OCI-LY1 (cell line): ENCODE results near the gene ZNF473.

Experiments
- H2AFZ ChIP-seq: fragments of 200-600 bp; sonication (generic), shearing (Covaris generic); 2 replicates; pipeline ENCODE4 v1.6.0; 2014; ENCODE audit warnings: antibody characterized with exemption, mild to moderate bottlenecking, low read length
- H3F3A ChIP-seq: fragments of 200-600 bp; sonication (generic), shearing (Covaris generic); 2 replicates; pipeline ENCODE4 v1.6.0; 2014; ENCODE audit warnings: mild to moderate bottlenecking, antibody characterized with exemption, low read length, moderate library complexity; ENCODE audit not compliant: insufficient read depth
- H3K27ac ChIP-seq: fragments of 200-600 bp; sonication (generic); 2 replicates; pipeline ENCODE4 v1.5.1; 2014; ENCODE audit warnings: low read length, mixed run types, mild to moderate bottlenecking, low read depth; ENCODE audit not compliant: poor library complexity, severe bottlenecking
- H3K27me3 ChIP-seq: fragments of 200-600 bp; sonication (generic); 2 replicates; pipeline ENCODE4 v1.6.0; 2014; ENCODE audit warnings: antibody characterized with exemption, mild to moderate bottlenecking, low read length, moderate library complexity; ENCODE audit not compliant: insufficient read depth
- H3K36me3 ChIP-seq: fragments of 200-600 bp; sonication (generic); 2 replicates; pipeline ENCODE4 v1.6.1; 2014; ENCODE audit warnings: mild to moderate bottlenecking, antibody characterized with exemption, low read length, moderate library complexity, mixed read lengths; ENCODE audit not compliant: insufficient read depth
- H3K4me1 ChIP-seq: fragments of 200-600 bp; sonication (generic); 2 replicates; pipeline ENCODE4 v1.5.1; 2014; ENCODE audit warnings: mild to moderate bottlenecking, low read length, moderate library complexity; ENCODE audit not compliant: insufficient read depth, severe bottlenecking
- H3K4me2 ChIP-seq: fragments of 200-600 bp; sonication (generic), shearing (Covaris generic); 2 replicates; pipeline ENCODE4 v1.6.1; 2014; ENCODE audit warnings: low read length
- H3K4me3 ChIP-seq: fragments of 200-600 bp; sonication (generic); 2 replicates; pipeline ENCODE4 v1.5.1; 2014; ENCODE audit warnings: low read length, low read depth, mild to moderate bottlenecking, mixed read lengths; ENCODE audit not compliant: poor library complexity, severe bottlenecking
- H3K79me2 ChIP-seq: fragments of 200-600 bp; shearing (Covaris generic); 2 replicates; pipeline ENCODE4 v1.6.1; 2016; ENCODE audit warnings: mixed run types, low read length, mixed read lengths; ENCODE audit not compliant: insufficient read depth
- H3K9ac ChIP-seq: fragments of 200-600 bp; sonication (generic), shearing (Covaris generic); 2 replicates; pipeline ENCODE4 v1.6.1; 2014; ENCODE audit warnings: mild to moderate bottlenecking, low read length, mixed read lengths
- H3K9me2 ChIP-seq: fragments of 200-600 bp; sonication (generic), shearing (Covaris generic); 2 replicates; pipeline ENCODE4 v1.6.1; 2014; ENCODE audit warnings: low read depth, mild to moderate bottlenecking, low read length, mixed read lengths
- H3K9me3 ChIP-seq: fragments of 200-600 bp; shearing (Covaris generic); 2 replicates; pipeline ENCODE4 v1.6.1; 2014; ENCODE audit warnings: low read length, mixed read lengths
- H4K20me1 ChIP-seq: fragments of 200-600 bp; sonication (generic), shearing (Covaris generic); 2 replicates; pipeline ENCODE4 v1.6.0; 2016; ENCODE audit warnings: mild to moderate bottlenecking, low read length; ENCODE audit not compliant: insufficient read depth
- EZH2 ChIP-seq: fragments of 200-600 bp; sonication (generic), shearing (Covaris generic); IDR thresholded peaks from 2 replicates; pipeline ENCODE4 v1.8.0; 2017; ENCODE audit warnings: borderline replicate concordance, mixed run types, mild to moderate bottlenecking, antibody characterized with exemption, low read length, moderate library complexity, mixed read lengths
- TF ChIP-seq, protein P1 (sequence below): fragments of 200-600 bp; sonication (generic), shearing (Covaris generic); IDR thresholded peaks from 2 replicates; pipeline ENCODE4 v1.5.1; 2017; ENCODE audit warnings: mild to moderate bottlenecking, antibody characterized with exemption, low read length, moderate library complexity, mixed read lengths

ZNF473 gene

DNA sequence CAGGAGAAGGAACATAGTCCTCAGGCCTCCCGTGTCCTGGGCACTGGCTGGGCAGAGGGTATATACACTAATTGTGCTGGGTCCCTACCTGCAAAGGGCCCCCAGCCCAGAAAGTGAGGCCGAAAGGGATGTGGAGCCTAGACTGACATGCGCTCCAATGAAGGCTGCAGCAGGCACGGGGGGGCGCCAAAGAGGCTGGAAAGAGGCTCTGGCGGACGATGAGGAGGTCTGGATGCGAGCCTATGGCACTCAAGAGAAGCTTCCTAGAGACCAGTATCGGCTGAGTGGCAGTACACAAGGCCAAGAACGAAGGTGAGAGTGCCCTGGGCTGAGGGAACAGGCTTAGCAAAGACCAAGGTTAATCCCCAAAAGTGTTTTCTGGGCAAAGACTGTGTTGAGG, 17.3 kb upstream of the ZNF473 start:
- no peaks in the 10 kb centered on the region for H3K79me2 ChIP-seq
- TF ChIP-seq, protein P1, sequence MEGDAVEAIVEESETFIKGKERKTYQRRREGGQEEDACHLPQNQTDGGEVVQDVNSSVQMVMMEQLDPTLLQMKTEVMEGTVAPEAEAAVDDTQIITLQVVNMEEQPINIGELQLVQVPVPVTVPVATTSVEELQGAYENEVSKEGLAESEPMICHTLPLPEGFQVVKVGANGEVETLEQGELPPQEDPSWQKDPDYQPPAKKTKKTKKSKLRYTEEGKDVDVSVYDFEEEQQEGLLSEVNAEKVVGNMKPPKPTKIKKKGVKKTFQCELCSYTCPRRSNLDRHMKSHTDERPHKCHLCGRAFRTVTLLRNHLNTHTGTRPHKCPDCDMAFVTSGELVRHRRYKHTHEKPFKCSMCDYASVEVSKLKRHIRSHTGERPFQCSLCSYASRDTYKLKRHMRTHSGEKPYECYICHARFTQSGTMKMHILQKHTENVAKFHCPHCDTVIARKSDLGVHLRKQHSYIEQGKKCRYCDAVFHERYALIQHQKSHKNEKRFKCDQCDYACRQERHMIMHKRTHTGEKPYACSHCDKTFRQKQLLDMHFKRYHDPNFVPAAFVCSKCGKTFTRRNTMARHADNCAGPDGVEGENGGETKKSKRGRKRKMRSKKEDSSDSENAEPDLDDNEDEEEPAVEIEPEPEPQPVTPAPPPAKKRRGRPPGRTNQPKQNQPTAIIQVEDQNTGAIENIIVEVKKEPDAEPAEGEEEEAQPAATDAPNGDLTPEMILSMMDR: peak; percentile 73
- TF ChIP-seq EZH2: no peak
- H3K9ac ChIP-seq: no peak overlapping the region
- no peak overlapping the region for H2AFZ ChIP-seq
- no peak overlapping the region for H3K4me3 ChIP-seq
- H3K27ac ChIP-seq: no peak overlapping the region
- no peaks in the 10 kb centered on the region for H4K20me1 ChIP-seq
- no peaks in the 10 kb centered on the region for H3K9me3 ChIP-seq
- no peaks in the 10 kb centered on the region for H3F3A ChIP-seq
- H3K4me2 ChIP-seq: no peak overlapping the region
- no peaks in the 10 kb centered on the region for H3K4me1 ChIP-seq
- no peaks in the 10 kb centered on the region for H3K9me2 ChIP-seq
- H3K36me3 ChIP-seq: peaks cover 44% of the 10 kb centered on the region
- no peaks in the 10 kb centered on the region for H3K27me3 ChIP-seq

DNA sequence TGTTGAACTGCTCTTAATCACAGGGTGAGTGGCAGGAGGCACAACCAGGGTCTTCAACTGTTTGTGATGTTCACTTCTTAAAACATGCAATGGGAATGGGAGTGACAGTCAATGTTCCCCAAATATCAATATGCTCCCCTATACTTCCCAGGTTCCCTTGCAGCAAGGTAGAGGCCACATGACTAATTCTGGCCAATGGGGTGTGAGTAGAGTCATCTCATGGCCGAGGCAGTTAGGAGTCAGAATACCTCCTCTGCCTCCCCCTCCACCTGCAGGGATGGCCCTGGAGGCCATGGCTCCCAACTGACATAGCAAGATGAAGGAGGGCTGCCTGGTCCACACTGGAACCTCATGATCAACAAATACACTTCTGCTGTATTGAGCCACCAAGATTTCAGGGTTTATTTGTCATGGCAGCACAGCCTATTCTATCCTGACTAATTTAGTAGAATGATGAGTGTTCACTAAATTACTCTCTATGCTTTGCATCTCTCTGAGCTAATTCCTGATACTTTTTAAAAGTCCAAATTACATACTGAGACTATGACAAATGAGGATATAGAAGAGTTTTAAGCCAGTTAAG, 9.5 kb upstream of the ZNF473 start:
- Histone ChIP-seq H4K20me1 (no peaks in the 10 kb centered on the region), H2AFZ (no peak overlapping the region), H3K4me3 (no peak overlapping the region), H3K4me2 (no peak overlapping the region), H3K4me1 (no peaks in the 10 kb centered on the region), H3K9ac (no peak overlapping the region), H3F3A (no peaks in the 10 kb centered on the region), H3K9me2 (no peaks in the 10 kb centered on the region), H3K27me3 (no peaks in the 10 kb centered on the region), H3K27ac (no peak overlapping the region), H3K36me3 (peaks cover 53% of the 10 kb centered on the region), H3K79me2 (no peaks in the 10 kb centered on the region), H3K9me3 (no peaks in the 10 kb centered on the region)
- TF ChIP-seq, protein P1: no peak
- no peak for TF ChIP-seq EZH2

DNA sequence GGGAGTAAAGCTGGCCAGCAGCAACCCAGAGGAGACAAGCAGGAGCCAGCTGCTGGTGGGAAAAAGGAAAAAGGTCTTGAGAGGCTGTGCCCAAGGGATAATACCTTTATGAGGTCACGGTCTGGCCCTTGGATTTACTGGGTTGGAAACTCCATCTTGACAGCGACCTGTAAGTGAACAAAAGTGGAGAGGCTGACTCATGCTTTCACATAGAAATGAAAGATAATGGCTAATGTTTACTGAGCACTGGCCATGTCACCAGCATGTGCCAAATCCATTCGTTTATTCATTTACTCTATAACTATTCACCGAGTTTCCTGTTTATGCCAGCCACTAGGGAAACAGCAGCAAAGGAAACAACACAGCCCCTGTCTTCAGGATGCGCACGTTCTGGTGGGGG, 5.3 kb upstream of the ZNF473 start:
- Histone ChIP-seq H3K79me2 (peaks cover 7% of the 10 kb centered on the region), H3K27me3 (no peaks in the 10 kb centered on the region), H3K9me3 (no peaks in the 10 kb centered on the region), H3K36me3 (peaks cover 32% of the 10 kb centered on the region), H3F3A (no peaks in the 10 kb centered on the region), H3K4me1 (peaks cover 20% of the 10 kb centered on the region), H4K20me1 (no peaks in the 10 kb centered on the region), H3K4me3 (no peak overlapping the region), H2AFZ (no peak overlapping the region), H3K9me2 (no peaks in the 10 kb centered on the region), H3K9ac (no peak overlapping the region), H3K4me2 (no peak overlapping the region), H3K27ac (no peak overlapping the region)
- no peak for TF ChIP-seq EZH2
- TF ChIP-seq, protein P1: no peak
